ENCODE measurements around the gene SPC24. TPM values are rescaled to one million over a fixed set of nuclear protein-coding genes. Genes with fewer than 3 reads are reported as not detected.

SPC24 gene
- 10 to 100 TPM; 63.0 to 65.4 TPM for total RNA-seq

DNA sequence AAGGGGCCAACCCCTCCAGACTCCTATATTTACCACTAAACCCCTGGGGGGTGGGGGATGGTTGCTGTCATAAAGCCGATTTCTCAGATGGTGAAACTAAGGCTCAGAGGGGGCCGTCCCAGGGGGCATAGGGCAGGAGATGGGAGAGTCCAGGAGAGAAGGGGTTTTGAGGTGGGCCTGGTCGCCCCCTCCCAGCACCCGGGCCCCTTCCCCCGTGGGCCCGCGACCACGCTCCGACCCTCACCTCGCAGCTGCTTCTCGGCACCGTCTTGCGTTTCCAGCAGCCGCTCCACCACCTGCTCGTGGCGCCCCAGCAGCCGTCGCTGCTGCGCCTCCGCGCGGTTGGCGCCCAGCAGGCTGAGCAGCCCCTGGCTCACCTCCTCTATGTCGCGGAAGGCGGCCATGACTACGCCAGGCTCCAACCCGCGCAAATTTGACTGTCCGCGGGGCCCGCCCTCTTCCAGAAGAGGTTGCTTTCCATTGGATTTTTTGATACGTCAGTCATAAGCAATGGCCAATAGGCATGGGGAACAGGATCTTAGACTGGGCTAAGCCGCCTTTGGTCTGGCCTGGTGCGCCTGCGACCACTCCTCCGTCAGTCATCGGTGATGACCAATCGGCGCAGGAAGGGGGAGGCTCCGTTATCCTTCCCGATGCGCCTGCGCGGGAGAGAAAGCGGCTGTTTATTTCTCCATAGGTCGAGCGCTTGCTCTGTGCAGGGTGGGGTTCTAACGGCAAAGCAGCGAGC is at the start of gene SPC24:
TSS of gene SPC24 (minus strand) at position 410 of the 748 bp plus-strand sequence. CDS start at position 404, 6 bp downstream.
- POLR2A ChIA-PET = interaction anchor here (0.6 to 2.1 kb wide), 12 partner anchors 8 to 248 kb away, joined by 3 to 13 read pairs (median 4); partner anchors contain the start of genes LDLR and SWSAP1

GRCh38 chr19:11204943-11205349 is 49.4 kb upstream of the SPC24 start:
- Mint-ChIP-seq H3K36me3 (no peaks in the 10 kb centered on the region), H3K27me3 (peaks cover 22% of the 10 kb centered on the region), H3K9me3 (peaks cover 2% of the 10 kb centered on the region), H3K4me1 (no peaks in the 10 kb centered on the region), H3K27ac (no peak overlapping the region), H3K4me3 (no peak overlapping the region)
- ATAC-seq (ENCODE audit: low read depth) (no peak), DNase-seq (no peak)
- POLR2A ChIA-PET = no interaction called here

More for the DNA sequence above, at the start of gene SPC24:
- H3K27ac Mint-ChIP-seq = peak within 1 kb of the TSS; percentile 93
- peaks cover 2% of the 10 kb centered on the region for H3K27me3 Mint-ChIP-seq
- DNase-seq (peak; percentile 89), ATAC-seq (ENCODE audit: low read depth) (peak; percentile 100)
- H3K4me1 Mint-ChIP-seq = peaks cover 18% of the 10 kb centered on the region
- peaks cover 18% of the 10 kb centered on the region for H3K36me3 Mint-ChIP-seq
- H3K9me3 Mint-ChIP-seq = no peaks in the 10 kb centered on the region
- H3K4me3 Mint-ChIP-seq = peak within 1 kb of the TSS; percentile 92

DNA sequence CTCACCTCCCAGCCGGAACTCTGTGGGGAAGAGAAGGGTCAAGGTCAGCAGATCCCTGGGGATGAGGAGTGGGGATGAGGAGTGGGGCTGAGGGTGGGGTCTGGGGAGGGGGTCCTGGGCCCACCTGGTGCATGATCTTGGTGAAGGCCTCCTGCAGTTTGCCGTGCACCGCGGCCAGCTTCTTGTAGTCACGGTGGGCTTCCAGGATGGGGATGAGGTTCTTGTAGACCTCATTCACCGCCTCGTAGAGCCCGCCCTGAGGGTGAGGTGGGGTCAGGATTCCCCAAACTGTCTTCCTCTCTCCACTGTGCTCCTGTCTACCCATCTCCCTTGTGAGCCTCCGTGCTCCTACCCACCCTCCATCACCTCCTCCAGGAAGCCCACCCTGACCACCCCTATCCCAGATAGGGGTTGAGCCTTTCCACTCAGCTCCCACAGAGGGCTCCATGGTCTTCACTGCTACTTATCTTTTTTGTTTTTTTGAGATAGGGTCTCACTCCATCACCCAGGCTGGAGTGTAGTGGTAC is 48.6 kb upstream of the SPC24 start:
- no peak for ATAC-seq (ENCODE audit: low read depth)
- H3K36me3 Mint-ChIP-seq = no peaks in the 10 kb centered on the region
- POLR2A ChIA-PET = no interaction called here
- no peaks in the 10 kb centered on the region for H3K4me1 Mint-ChIP-seq
- no peaks in the 10 kb centered on the region for H3K9me3 Mint-ChIP-seq
- DNase-seq = no peak
- H3K4me3 Mint-ChIP-seq = no peak overlapping the region
- peaks cover 25% of the 10 kb centered on the region for H3K27me3 Mint-ChIP-seq
- H3K27ac Mint-ChIP-seq = no peak overlapping the region

- H3K36me3 Mint-ChIP-seq = no peaks in the 10 kb centered on the region
- ATAC-seq (ENCODE audit: low read depth) = peak; percentile 30
- POLR2A ChIA-PET = no interaction called here
Observed at GRCh38 chr19:11203194-11204075, 47.9 kb upstream of the SPC24 start.

DNA sequence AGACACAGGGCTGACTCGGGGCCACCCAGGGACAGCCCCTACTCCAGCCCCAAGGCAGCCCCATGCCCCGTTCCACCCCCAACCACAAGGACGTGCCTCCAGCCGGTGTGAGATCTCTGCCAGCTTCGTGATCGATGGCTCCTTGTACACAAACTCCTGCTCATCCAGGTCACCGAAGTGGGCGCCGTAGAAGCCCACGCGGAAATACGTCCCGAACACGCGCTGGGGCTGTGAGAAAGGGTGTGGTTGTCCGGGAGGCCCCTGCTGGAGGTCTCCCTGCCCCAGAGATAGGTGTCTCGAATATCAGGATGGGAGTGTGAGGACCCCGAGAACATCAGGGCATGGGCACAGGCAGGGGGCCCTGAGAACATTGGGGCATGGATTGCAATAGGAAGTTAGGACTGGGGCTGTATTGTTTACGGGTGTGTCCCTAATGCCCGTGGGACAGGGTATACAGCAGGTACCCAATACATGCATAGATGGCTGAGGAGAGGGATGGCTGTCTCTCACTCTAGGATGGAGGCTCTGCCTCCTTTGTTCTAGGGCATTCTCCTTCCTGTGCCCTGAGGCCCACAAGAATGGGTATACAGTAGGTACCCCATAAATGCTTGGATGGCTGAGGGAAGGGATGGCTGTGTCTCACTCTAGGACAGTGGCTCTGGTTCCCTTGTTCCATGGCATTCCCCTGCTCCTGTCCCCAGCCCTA is 47.1 kb upstream of the SPC24 start:
- Mint-ChIP-seq H3K36me3 (no peaks in the 10 kb centered on the region), H3K9me3 (no peaks in the 10 kb centered on the region), H3K27ac (no peak overlapping the region), H3K4me1 (no peaks in the 10 kb centered on the region), H3K4me3 (no peak overlapping the region), H3K27me3 (peaks cover 29% of the 10 kb centered on the region)
- POLR2A ChIA-PET = no interaction called here
- no peak for ATAC-seq (ENCODE audit: low read depth)
- no peak for DNase-seq

More at GRCh38 chr19:11203194-11204075, 47.9 kb upstream of the SPC24 start:
- no peaks in the 10 kb centered on the region for H3K4me1 Mint-ChIP-seq
- H3K27me3 Mint-ChIP-seq = peaks cover 28% of the 10 kb centered on the region
- H3K9me3 Mint-ChIP-seq = no peaks in the 10 kb centered on the region
- DNase-seq = no peak
- no peak overlapping the region for H3K4me3 Mint-ChIP-seq
- no peak overlapping the region for H3K27ac Mint-ChIP-seq

DNA sequence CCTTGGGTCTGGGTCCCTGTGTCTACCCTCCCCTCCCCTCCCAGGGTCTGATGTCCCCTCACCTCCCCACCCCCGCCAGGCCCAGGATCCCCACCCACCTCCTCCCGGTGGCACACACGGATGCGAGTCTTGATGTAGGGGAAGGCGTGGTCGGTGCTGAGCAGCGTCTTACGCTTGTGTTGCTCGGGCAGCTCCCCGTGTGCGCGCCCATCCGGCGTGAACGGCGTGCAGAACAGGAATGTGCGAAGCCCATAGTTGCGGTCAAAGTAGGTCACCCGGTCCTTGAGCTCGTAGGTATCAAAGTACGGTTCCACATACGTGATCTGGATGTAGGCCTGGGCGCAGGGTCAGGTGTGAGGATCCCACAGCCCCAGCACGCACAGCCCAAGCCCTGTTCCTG is 46.2 kb upstream of the SPC24 start:
- POLR2A ChIA-PET = no interaction called here
- no peaks in the 10 kb centered on the region for H3K4me1 Mint-ChIP-seq
- H3K9me3 Mint-ChIP-seq = no peaks in the 10 kb centered on the region
- no peak for ATAC-seq (ENCODE audit: low read depth)
- DNase-seq = no peak
- no peak overlapping the region for H3K27ac Mint-ChIP-seq
- H3K27me3 Mint-ChIP-seq = peaks cover 29% of the 10 kb centered on the region
- no peak overlapping the region for H3K4me3 Mint-ChIP-seq
- no peaks in the 10 kb centered on the region for H3K36me3 Mint-ChIP-seq

DNA sequence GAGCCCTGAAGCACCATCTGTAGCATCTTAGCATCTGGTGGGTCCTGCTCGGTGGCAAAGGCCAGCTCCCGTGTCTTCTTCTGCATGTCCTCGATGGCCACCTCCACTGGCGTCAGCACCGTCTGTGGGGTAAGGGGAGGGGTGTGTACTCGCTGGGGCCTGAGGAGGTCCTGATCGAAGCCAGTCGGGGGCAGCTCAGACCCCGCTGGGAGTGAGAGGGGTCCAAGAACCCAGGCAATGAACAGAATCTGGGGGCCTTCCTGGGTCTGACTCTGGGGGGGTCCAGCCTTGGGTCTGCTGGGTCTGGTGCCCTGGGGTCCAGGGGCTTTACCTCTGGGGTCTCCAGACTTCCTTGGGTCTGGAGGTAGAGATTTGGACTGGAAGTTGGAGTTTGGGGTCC is 45.3 kb upstream of the SPC24 start:
- ATAC-seq (ENCODE audit: low read depth) = no peak
- POLR2A ChIA-PET = no interaction called here

DNA sequence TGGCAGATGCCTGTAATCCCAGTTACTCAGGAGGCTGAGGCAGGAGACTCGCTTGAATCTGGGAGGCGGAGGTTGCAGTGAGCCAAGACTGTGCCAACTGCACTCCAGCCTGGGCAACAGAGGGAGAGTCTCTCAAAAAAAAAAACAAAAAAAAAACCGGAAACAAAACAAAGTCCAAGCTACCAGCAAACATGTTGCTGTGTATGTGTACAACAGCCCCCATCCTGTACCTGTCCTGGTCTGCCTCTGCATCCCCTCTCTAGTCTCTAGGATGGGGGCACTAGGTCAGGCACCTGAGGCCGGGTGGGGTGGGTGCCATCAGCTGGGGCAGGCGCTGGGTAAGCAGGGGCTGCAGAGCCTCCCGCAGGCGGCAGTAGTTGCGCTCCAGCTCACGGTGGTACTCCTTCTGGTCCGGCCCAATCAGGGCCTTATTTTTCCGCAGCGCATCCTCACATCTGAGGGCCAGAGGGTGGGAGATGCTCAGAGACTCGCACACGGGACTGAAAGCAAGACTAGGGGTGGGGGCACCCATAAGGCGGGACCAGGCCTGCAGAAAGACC is 44.5 kb upstream of the SPC24 start:
- Mint-ChIP-seq H3K36me3 (no peaks in the 10 kb centered on the region), H3K9me3 (no peaks in the 10 kb centered on the region), H3K4me3 (no peak overlapping the region), H3K4me1 (peaks cover 5% of the 10 kb centered on the region), H3K27ac (no peak overlapping the region), H3K27me3 (peaks cover 22% of the 10 kb centered on the region)
- ATAC-seq (ENCODE audit: low read depth) (no peak), DNase-seq (no peak)
- POLR2A ChIA-PET = no interaction called here

More for the DNA sequence above, 45.3 kb upstream of the SPC24 start:
- H3K27ac Mint-ChIP-seq = no peak overlapping the region
- no peaks in the 10 kb centered on the region for H3K36me3 Mint-ChIP-seq
- H3K4me1 Mint-ChIP-seq = peaks cover 2% of the 10 kb centered on the region
- H3K27me3 Mint-ChIP-seq = peaks cover 27% of the 10 kb centered on the region
- no peaks in the 10 kb centered on the region for H3K9me3 Mint-ChIP-seq
- H3K4me3 Mint-ChIP-seq = no peak overlapping the region
- DNase-seq = no peak

GRCh38 chr19:11199517-11199916 is 43.9 kb upstream of the SPC24 start:
- Mint-ChIP-seq H3K4me3 (no peak overlapping the region), H3K36me3 (no peaks in the 10 kb centered on the region), H3K4me1 (peaks cover 5% of the 10 kb centered on the region), H3K27me3 (peaks cover 18% of the 10 kb centered on the region), H3K27ac (no peak overlapping the region), H3K9me3 (no peaks in the 10 kb centered on the region)
- ATAC-seq (ENCODE audit: low read depth) (no peak), DNase-seq (no peak)
- POLR2A ChIA-PET = no interaction called here

DNA sequence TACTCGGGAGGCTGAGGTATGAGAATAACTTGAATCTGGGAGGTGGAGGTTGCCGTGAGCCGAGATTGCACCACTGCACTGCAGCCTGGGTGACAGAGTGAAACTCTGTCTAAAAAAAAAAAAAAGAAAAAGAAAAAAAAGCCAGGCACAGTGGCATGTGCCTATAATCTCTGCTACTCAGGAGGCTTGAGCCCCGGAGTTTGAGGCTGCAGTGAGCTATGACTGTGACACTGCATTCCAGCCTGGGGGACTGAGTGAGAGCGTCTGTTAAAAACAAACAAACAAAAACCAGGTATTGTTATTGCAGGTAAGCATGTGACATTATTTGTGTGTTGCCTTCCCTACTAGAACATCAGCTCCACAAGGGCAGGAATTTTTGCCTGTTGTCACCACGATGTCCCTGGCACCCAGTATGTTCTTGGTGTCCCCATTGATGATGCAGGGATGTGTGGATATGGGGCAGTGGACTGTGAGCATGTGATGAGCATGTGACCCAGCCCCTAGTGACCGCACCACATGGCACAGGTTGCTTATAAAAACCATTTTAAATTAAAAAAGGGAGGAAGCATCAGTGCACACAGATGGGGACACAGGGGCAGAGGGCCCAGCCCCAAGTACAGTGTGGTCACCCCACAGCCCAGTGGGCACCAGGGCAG is 43.3 kb upstream of the SPC24 start:
- no peak for ATAC-seq (ENCODE audit: low read depth)
- Mint-ChIP-seq H3K27ac (no peak overlapping the region), H3K9me3 (no peaks in the 10 kb centered on the region), H3K36me3 (no peaks in the 10 kb centered on the region), H3K27me3 (peaks cover 15% of the 10 kb centered on the region), H3K4me1 (peaks cover 5% of the 10 kb centered on the region), H3K4me3 (peak overlapping the region; percentile 39)
- POLR2A ChIA-PET = interaction anchor here (0.7 kb wide), 1 partner anchor 84 kb away, joined by 5 read pairs; no protein-coding TSS in a partner anchor
- no peak for DNase-seq

GRCh38 chr19:11198175-11198534 is 42.6 kb upstream of the SPC24 start:
- POLR2A ChIA-PET = interaction anchor here (0.7 to 1.0 kb wide), 2 partner anchors 81 to 85 kb away, joined by 3 to 5 read pairs; no protein-coding TSS in a partner anchor
- no peaks in the 10 kb centered on the region for H3K36me3 Mint-ChIP-seq
- no peak overlapping the region for H3K27ac Mint-ChIP-seq

More at GRCh38 chr19:11198175-11198534, 42.6 kb upstream of the SPC24 start:
- H3K27me3 Mint-ChIP-seq = peaks cover 15% of the 10 kb centered on the region
- no peaks in the 10 kb centered on the region for H3K9me3 Mint-ChIP-seq
- ATAC-seq (ENCODE audit: low read depth) (no peak), DNase-seq (no peak)
- peak overlapping the region; percentile 72 for H3K4me3 Mint-ChIP-seq
- H3K4me1 Mint-ChIP-seq = peaks cover 5% of the 10 kb centered on the region

Data from activated naive CD8-positive, alpha-beta T cell treated with anti-CD3 and anti-CD28 coated beads, Interleukin-2, amount 10 ng/mL, durations not matched to agents 7 days and 5 days (primary cell).